SU-DHL-6 (cell line): ENCODE data around the gene METTL4.

Experiments
- CTCF ChIP-seq: fragments of 200-600 bp; sonication (generic); IDR thresholded peaks from one replicate; pipeline ENCODE4 v1.5.1; 2017; ENCODE audit warnings: antibody characterized with exemption, mild to moderate bottlenecking, low read length, moderate library complexity; ENCODE audit not compliant: insufficient read depth, poor library complexity, severe bottlenecking
- EZH2phosphoT487 ChIP-seq: fragments of 200-600 bp; sonication (generic), shearing (Covaris generic); conservative IDR thresholded peaks from 2 replicates; pipeline ENCODE4 v1.6.1; 2018; ENCODE audit warnings: mild to moderate bottlenecking, antibody characterized with exemption, low read length, moderate library complexity, mixed read lengths

- TF ChIP-seq CTCF: no peak
- no peak for TF ChIP-seq EZH2phosphoT487
These were observed 68.4 kb downstream of the METTL4 start for GRCh38 chr18:2502880-2503279.
